ENCODE results near the gene EPHB1. TPM values are rescaled to one million over a fixed set of nuclear protein-coding genes. Genes with fewer than 3 reads are reported as not detected.

The EPHB1 gene
- total RNA-seq, 4 donors from 2014 or later = 2.6 to 5.3 (median 3.1) TPM; not detected in 1

GRCh38 chr3:135168822-135169221, 373.8 kb downstream of the EPHB1 start:
- H3K4me3 ChIP-seq = no peak overlapping the region
- no peak for DNase-seq
- H3K27ac ChIP-seq = no peak overlapping the region
- no peaks in the 10 kb centered on the region for H3K36me3 ChIP-seq
- H3K9me3 ChIP-seq = no peaks in the 10 kb centered on the region
- TF ChIP-seq POLR2A (IDR thresholded peaks at IDR 0.05) = no peak
- TF ChIP-seq, protein P1, sequence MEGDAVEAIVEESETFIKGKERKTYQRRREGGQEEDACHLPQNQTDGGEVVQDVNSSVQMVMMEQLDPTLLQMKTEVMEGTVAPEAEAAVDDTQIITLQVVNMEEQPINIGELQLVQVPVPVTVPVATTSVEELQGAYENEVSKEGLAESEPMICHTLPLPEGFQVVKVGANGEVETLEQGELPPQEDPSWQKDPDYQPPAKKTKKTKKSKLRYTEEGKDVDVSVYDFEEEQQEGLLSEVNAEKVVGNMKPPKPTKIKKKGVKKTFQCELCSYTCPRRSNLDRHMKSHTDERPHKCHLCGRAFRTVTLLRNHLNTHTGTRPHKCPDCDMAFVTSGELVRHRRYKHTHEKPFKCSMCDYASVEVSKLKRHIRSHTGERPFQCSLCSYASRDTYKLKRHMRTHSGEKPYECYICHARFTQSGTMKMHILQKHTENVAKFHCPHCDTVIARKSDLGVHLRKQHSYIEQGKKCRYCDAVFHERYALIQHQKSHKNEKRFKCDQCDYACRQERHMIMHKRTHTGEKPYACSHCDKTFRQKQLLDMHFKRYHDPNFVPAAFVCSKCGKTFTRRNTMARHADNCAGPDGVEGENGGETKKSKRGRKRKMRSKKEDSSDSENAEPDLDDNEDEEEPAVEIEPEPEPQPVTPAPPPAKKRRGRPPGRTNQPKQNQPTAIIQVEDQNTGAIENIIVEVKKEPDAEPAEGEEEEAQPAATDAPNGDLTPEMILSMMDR (IDR thresholded peaks at IDR 0.05) = no peak
- no peaks in the 10 kb centered on the region for H3K4me1 ChIP-seq
- no peaks in the 10 kb centered on the region for H3K27me3 ChIP-seq
- intact Hi-C loops (cut with DNase I; ENCODE audit: low total_unique reads) = no loop called here

DNA sequence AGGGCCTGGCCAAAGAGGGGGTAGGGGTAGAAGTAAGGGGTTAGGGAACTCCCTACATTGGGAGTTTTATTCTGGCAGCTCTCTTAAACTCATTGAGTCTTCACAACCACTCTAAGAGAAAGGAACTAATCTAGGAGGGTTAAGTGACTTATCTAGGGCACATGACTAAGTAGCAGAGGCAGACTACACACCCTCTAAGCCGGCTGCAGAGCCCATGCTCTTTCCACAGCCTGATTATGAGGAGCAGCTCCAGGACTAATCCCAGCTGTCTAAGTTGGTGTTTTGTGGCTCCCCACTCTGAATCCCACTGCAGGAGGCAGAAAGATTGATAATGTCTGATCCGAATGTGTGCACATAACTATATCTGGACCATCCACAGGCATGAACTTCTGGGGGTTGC, 374.6 kb downstream of the EPHB1 start:
- TF ChIP-seq, protein P1 (IDR thresholded peaks at IDR 0.05) = no peak
- no peak for TF ChIP-seq POLR2A (IDR thresholded peaks at IDR 0.05)
- no peak overlapping the region for H3K4me3 ChIP-seq
- H3K9me3 ChIP-seq = no peaks in the 10 kb centered on the region
- H3K27ac ChIP-seq = no peak overlapping the region
- H3K27me3 ChIP-seq = no peaks in the 10 kb centered on the region
- H3K36me3 ChIP-seq = no peaks in the 10 kb centered on the region
- DNase-seq = no peak
- intact Hi-C loops (cut with DNase I; ENCODE audit: low total_unique reads) = no loop called here
- no peaks in the 10 kb centered on the region for H3K4me1 ChIP-seq

GRCh38 chr3:135170732-135171131, 375.7 kb downstream of the EPHB1 start:
- Histone ChIP-seq H3K27me3 (no peaks in the 10 kb centered on the region), H3K4me1 (no peaks in the 10 kb centered on the region), H3K4me3 (no peak overlapping the region), H3K9me3 (no peaks in the 10 kb centered on the region), H3K36me3 (no peaks in the 10 kb centered on the region), H3K27ac (no peak overlapping the region)
- intact Hi-C loops (cut with DNase I; ENCODE audit: low total_unique reads) = no loop called here
- TF ChIP-seq, protein P1 (IDR thresholded peaks at IDR 0.05) = no peak
- TF ChIP-seq POLR2A (IDR thresholded peaks at IDR 0.05) = no peak
- no peak for DNase-seq

DNA sequence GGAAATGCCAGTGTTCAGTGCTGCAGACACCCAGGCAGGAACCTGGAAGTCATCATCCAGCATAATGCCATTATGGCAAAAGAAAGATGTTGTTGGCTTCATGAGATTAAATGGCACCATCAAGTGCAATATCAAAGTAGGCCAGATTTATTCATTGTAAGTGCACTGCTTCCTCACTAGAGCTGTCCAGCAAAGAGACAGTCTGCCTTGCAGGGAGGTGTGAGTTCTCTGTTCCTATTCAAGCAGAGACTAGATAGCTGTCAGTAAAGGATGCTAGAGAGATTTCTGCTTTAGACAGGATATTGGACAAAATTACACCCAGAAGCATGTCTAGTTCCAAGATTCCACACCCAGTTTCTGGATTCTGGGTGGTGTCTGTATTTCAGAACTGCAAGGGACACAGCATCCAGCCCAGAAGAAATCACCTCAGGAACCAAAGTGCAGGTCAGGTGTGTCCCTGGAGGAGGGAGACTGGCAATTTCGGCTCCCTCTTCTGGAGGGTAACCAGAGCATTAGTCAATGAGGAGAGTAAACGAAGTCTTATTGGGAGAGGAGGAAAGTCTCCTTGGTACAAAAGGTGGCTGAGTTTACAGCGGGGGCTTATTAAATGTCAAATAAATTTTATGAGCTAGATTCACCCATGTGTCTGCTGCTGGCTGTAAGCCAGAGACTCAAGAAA, 377.3 kb downstream of the EPHB1 start:
- intact Hi-C loops (cut with DNase I; ENCODE audit: low total_unique reads) = no loop called here
- Histone ChIP-seq H3K27me3 (no peaks in the 10 kb centered on the region), H3K4me3 (no peak overlapping the region), H3K27ac (no peak overlapping the region), H3K9me3 (no peaks in the 10 kb centered on the region), H3K36me3 (no peaks in the 10 kb centered on the region), H3K4me1 (no peaks in the 10 kb centered on the region)
- DNase-seq = no peak
- no peak for TF ChIP-seq POLR2A (IDR thresholded peaks at IDR 0.05)
- TF ChIP-seq, protein P1 (IDR thresholded peaks at IDR 0.05) = no peak

DNA sequence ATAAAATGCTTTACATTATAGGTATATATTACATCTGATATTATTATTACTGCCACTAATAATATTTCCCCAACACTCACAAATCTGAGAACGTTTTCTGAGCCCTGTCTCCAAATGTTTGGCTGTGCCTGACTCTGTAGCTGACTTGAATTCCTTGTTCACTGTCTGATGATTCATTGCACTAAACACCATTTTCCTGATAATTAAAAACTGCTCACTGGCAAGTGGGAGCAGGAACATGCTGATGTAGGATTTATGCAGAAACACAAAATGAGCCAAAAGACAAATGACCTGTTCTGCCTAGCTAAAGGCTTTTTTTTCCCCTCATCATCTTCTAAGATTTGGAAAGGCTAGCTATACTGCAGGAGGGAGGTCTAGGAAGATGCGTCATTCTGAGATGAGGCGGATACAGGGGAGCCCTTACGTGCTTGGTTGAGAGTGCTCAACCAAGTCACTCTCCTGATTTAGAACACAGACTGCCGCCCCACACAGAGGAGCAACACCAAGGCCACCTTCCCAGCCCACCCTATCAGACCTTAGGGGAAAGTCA, 380.7 kb downstream of the EPHB1 start:
- Histone ChIP-seq H3K4me3 (no peak overlapping the region), H3K4me1 (no peaks in the 10 kb centered on the region), H3K27me3 (no peaks in the 10 kb centered on the region), H3K27ac (no peak overlapping the region), H3K36me3 (no peaks in the 10 kb centered on the region), H3K9me3 (no peaks in the 10 kb centered on the region)
- TF ChIP-seq, protein P1 (IDR thresholded peaks at IDR 0.05) = no peak
- TF ChIP-seq POLR2A (IDR thresholded peaks at IDR 0.05) = no peak
- DNase-seq = no peak
- intact Hi-C loops (cut with DNase I; ENCODE audit: low total_unique reads) = no loop called here

All from uterus (tissue), 4 donors.